Karpas-422 (cell line): ENCODE data around the gene ZNF768. TPM values are rescaled to one million over a fixed set of nuclear protein-coding genes. Genes with fewer than 3 reads are reported as not detected.

Experiments
- DNase-seq: peaks from one replicate; pipeline ENCODE4 v3.0.0-alpha.2; 2015
- H2AFZ ChIP-seq: fragments of 200-600 bp; sonication (generic); 2 replicates; pipeline ENCODE4 v1.6.1; 2014; ENCODE audit warnings: antibody characterized with exemption, low read length, mixed read lengths
- H3K27ac ChIP-seq: fragments of 200-600 bp; sonication (generic); 2 replicates; pipeline ENCODE4 v1.5.1; 2014; ENCODE audit warnings: mild to moderate bottlenecking, low read length, moderate library complexity
- H3K27me3 ChIP-seq: fragments of 200-600 bp; sonication (generic); 2 replicates; pipeline ENCODE4 v1.6.1; 2014; ENCODE audit warnings: low read length, mixed read lengths
- H3K36me3 ChIP-seq: fragments of 200-600 bp; sonication (generic); 2 replicates; pipeline ENCODE4 v1.6.1; 2014; ENCODE audit warnings: low read length, mixed read lengths; ENCODE audit not compliant: insufficient read depth
- H3K4me1 ChIP-seq: fragments of 200-600 bp; sonication (generic); 2 replicates; pipeline ENCODE4 v1.6.1; 2014; ENCODE audit warnings: mild to moderate bottlenecking, low read length, mixed read lengths
- H3K4me2 ChIP-seq: fragments of 200-600 bp; sonication (generic); 2 replicates; pipeline ENCODE4 v1.6.1; 2014; ENCODE audit warnings: low read length, low read depth, mild to moderate bottlenecking; ENCODE audit not compliant: poor library complexity, severe bottlenecking
- H3K4me3 ChIP-seq: fragments of 200-600 bp; sonication (generic); 2 replicates; pipeline ENCODE4 v1.5.1; 2014; ENCODE audit warnings: mild to moderate bottlenecking, antibody characterized with exemption, low read length, mixed read lengths
- H3K79me2 ChIP-seq: fragments of 200-600 bp; sonication (generic); 2 replicates; pipeline ENCODE4 v1.6.1; 2014; ENCODE audit warnings: mild to moderate bottlenecking, low read length, mixed read lengths
- H3K9ac ChIP-seq: fragments of 200-600 bp; sonication (generic); 2 replicates; pipeline ENCODE4 v1.6.0; 2014; ENCODE audit warnings: low read length
- H3K9me2 ChIP-seq: fragments of 200-600 bp; sonication (generic), shearing (Covaris generic); replicated peaks from 2 replicates; pipeline ENCODE4 v1.6.0; 2014; ENCODE audit warnings: mild to moderate bottlenecking, low read length, moderate library complexity; ENCODE audit not compliant: insufficient read depth
- H3K9me3 ChIP-seq: fragments of 300-700, 200-600 bp; sonication (generic); 2 replicates; pipeline ENCODE4 v1.6.1; 2014; ENCODE audit warnings: low read length, mixed read lengths
- H4K20me1 ChIP-seq: fragments of 200-600 bp; sonication (generic); 2 replicates; pipeline ENCODE4 v1.6.1; 2014; ENCODE audit warnings: mild to moderate bottlenecking, antibody characterized with exemption, low read length, low read depth; ENCODE audit not compliant: insufficient read depth
- total RNA-seq: library from RNA; depleted of rRNA; stranded (reverse); fragments of >200 nt; shearing (Covaris generic); gene quantifications from 2 replicates; pipeline ENCODE4 v1.2.3, GENCODE V29; 2014; ENCODE audit warnings: low replicate concordance

Gene ZNF768
- total RNA-seq, 1 experiment from 2014 or later = 59.4 TPM

DNA sequence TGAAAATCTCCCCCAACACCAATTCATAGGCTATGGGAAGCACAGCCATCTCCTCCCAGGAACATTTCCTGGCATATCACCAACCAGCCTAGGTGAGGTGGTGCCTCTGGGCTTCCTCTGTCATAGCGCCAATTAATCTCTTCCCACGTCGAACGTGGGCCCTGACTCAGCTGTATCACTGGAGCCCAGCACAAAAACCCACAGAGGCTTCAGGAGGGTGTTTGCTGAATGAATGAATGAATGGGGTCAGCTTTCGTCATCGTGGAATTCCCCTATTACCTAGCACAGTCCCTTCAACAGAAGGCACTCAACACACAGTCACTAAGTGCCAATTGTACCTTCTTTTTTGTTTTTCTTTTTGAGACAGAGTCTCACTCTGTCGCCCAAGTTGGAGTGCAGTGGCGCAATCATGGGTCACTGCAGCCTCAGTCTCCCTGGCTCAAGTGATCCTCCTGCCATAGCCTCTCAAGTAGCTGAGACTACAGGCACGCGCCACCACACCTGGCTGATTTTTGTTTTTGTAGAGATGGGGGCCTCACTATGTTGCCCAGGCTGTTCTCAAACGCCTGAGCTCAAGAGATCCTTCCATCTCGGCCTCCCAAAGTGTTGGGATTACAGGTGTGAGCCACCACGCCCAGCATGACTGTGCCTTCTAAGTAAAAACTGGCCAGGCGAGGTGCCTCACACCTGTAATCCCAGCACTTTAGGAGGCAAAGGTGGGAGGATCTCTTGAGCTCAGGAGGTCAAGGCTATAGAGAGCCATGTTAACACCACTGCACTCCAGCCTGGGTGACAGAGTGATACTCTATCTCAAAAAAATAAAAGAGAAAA is 41.0 kb upstream of the ZNF768 start:
- H3K4me2 ChIP-seq = no peak overlapping the region
- no peaks in the 10 kb centered on the region for H3K9me2 ChIP-seq
- H3K4me1 ChIP-seq = peaks cover 6% of the 10 kb centered on the region
- no peak overlapping the region for H3K4me3 ChIP-seq
- no peak for DNase-seq
- H4K20me1 ChIP-seq = no peaks in the 10 kb centered on the region
- H3K9ac ChIP-seq = no peak overlapping the region
- H2AFZ ChIP-seq = no peak overlapping the region
- no peaks in the 10 kb centered on the region for H3K9me3 ChIP-seq
- H3K36me3 ChIP-seq = no peaks in the 10 kb centered on the region
- no peaks in the 10 kb centered on the region for H3K79me2 ChIP-seq
- H3K27me3 ChIP-seq = no peaks in the 10 kb centered on the region
- no peak overlapping the region for H3K27ac ChIP-seq

DNA sequence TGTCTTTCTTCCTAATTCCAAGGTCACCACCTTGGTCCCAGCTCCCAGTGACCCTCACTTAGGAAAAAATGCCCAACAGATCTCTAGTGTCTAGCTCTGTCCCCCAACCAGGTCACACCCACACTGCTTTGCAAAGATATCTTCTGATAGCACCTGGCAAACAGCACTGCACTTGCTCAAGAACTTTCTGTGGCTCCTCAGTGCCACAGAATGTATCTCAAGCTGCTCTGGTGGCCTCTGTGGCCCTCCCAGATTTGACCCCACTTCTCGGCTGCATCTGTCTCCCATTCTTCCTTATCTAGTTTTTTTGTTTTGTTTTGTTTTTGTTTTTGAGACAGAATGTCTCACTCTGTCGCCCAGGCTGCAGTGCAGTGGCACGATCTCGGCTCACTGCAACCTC is 40.2 kb upstream of the ZNF768 start:
- Histone ChIP-seq H4K20me1 (no peaks in the 10 kb centered on the region), H3K9me3 (no peaks in the 10 kb centered on the region), H3K4me3 (no peak overlapping the region), H3K9me2 (no peaks in the 10 kb centered on the region), H2AFZ (no peak overlapping the region), H3K79me2 (no peaks in the 10 kb centered on the region), H3K27ac (no peak overlapping the region), H3K4me2 (no peak overlapping the region), H3K9ac (no peak overlapping the region), H3K36me3 (no peaks in the 10 kb centered on the region), H3K4me1 (peaks cover 6% of the 10 kb centered on the region), H3K27me3 (no peaks in the 10 kb centered on the region)
- no peak for DNase-seq

DNA sequence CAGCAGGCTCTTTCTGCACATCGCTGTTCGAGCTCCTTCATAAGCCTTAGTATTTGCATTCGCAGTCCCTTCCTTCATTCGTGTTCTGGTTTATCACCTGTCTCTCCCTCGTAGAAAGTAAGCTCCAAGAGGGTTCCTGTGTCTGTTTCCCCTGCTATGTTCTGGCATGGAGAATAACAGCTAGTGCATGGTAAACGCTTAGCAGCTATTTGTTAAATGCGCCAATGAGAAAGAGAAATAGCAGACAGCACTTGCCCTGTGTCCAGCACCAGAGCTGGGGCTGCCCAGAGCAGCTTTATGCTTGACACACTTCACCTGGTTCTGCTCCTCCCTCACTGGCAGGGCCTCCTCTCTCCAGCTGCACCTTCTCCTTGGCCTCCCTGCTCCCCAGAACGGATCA is 39.6 kb upstream of the ZNF768 start:
- Histone ChIP-seq H3K4me1 (peaks cover 5% of the 10 kb centered on the region), H3K4me2 (no peak overlapping the region), H3K36me3 (no peaks in the 10 kb centered on the region), H3K27me3 (no peaks in the 10 kb centered on the region), H2AFZ (no peak overlapping the region), H4K20me1 (no peaks in the 10 kb centered on the region), H3K79me2 (no peaks in the 10 kb centered on the region), H3K9me2 (no peaks in the 10 kb centered on the region), H3K27ac (no peak overlapping the region), H3K9me3 (no peaks in the 10 kb centered on the region), H3K9ac (no peak overlapping the region), H3K4me3 (no peak overlapping the region)
- no peak for DNase-seq

DNA sequence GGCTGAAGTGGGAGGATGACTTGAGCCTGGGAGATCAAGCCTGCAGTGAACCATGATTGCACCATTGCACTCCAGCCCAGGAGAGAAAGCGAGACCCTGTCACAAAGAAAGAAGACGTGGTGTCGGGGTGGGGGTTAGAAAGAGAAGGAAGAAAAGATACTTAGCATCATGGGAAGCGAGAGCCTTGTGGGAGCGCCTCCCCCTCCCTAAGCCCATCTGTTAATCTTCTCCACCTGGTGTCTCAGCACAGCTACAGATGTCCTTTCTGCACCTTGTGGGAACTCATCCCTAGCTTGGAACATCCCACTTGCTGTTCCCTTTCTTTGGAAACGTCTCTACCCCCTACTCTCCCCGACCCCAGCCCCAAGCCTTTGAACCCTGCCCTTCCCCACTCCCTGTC is 39.2 kb upstream of the ZNF768 start:
- H3K79me2 ChIP-seq = no peaks in the 10 kb centered on the region
- H3K27me3 ChIP-seq = no peaks in the 10 kb centered on the region
- H3K4me2 ChIP-seq = no peak overlapping the region
- H4K20me1 ChIP-seq = no peaks in the 10 kb centered on the region
- H3K9me3 ChIP-seq = no peaks in the 10 kb centered on the region
- H3K4me1 ChIP-seq = peaks cover 2% of the 10 kb centered on the region
- no peaks in the 10 kb centered on the region for H3K36me3 ChIP-seq
- no peak overlapping the region for H2AFZ ChIP-seq
- H3K9ac ChIP-seq = no peak overlapping the region
- no peak overlapping the region for H3K27ac ChIP-seq
- no peaks in the 10 kb centered on the region for H3K9me2 ChIP-seq
- H3K4me3 ChIP-seq = no peak overlapping the region
- no peak for DNase-seq

DNA sequence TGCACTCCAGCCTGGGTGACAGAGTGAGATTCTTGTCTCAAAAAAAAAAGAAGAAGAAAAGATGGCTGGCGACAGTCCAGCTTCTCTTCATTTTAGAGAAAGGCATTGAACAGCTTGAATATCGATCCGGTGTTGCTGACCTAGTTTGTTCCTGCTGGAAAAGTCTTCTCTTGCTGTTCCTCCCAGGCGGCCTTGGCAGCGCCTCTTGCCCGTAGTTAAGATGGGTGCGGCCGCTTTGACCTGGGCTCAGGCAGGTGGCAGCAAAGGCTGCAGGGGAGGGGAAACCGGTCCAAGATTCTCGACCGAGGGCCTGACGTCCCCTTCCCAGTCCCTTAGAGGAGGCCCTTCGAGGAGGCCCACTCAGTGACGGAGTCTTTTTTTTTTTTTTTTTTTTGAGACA is 35.7 kb upstream of the ZNF768 start:
- H3K9me3 ChIP-seq = no peaks in the 10 kb centered on the region
- H3K27me3 ChIP-seq = no peaks in the 10 kb centered on the region
- no peak overlapping the region for H3K4me3 ChIP-seq
- H3K79me2 ChIP-seq = peaks cover 8% of the 10 kb centered on the region
- H3K4me2 ChIP-seq = no peak overlapping the region
- H3K36me3 ChIP-seq = no peaks in the 10 kb centered on the region
- peaks cover 8% of the 10 kb centered on the region for H3K4me1 ChIP-seq
- H3K27ac ChIP-seq = no peak overlapping the region
- H3K9ac ChIP-seq = no peak overlapping the region
- no peak overlapping the region for H2AFZ ChIP-seq
- no peaks in the 10 kb centered on the region for H3K9me2 ChIP-seq
- DNase-seq = no peak
- no peaks in the 10 kb centered on the region for H4K20me1 ChIP-seq

DNA sequence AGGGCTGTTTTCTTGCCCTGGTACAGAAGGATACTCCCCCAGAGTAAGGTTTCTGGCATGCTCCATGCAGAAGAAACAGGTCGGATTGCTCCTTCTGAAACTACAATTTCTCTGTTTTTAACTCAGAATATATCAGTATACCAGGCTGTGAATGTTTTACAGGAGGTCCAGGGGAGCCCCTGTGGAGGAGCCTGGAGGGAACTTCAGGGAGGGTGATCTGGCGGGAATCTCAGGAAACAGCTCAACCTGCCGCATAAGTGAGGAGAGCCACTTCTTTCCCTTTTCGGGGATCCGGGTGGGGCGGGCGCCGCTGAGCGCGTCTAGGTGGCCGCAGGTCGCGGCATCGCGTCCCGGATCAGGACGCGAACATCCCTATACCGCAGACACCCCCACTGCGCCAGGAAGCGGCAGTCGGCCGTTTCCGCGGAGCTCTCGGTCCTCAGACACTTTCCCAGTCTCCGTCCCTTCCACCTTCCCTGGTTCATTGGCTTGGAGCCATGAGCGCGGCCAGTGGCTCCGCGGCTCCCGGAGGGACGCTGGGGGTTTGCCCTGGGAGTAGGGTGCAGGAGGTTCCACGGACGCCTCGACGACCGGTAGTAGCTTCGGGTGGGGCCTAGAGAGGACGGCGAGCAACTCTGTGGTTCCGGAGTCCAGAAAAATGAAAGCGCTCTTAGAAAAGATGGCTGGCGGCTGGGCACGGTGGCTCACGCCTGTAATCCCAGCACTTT is 34.9 kb upstream of the ZNF768 start:
- H3K4me2 ChIP-seq = no peak overlapping the region
- no peaks in the 10 kb centered on the region for H4K20me1 ChIP-seq
- no peaks in the 10 kb centered on the region for H3K27me3 ChIP-seq
- no peak for DNase-seq
- no peaks in the 10 kb centered on the region for H3K9me2 ChIP-seq
- peaks cover 11% of the 10 kb centered on the region for H3K79me2 ChIP-seq
- H3K9me3 ChIP-seq = no peaks in the 10 kb centered on the region
- no peak overlapping the region for H3K4me3 ChIP-seq
- no peaks in the 10 kb centered on the region for H3K36me3 ChIP-seq
- no peak overlapping the region for H2AFZ ChIP-seq
- H3K27ac ChIP-seq = no peak overlapping the region
- no peak overlapping the region for H3K9ac ChIP-seq
- peaks cover 9% of the 10 kb centered on the region for H3K4me1 ChIP-seq

DNA sequence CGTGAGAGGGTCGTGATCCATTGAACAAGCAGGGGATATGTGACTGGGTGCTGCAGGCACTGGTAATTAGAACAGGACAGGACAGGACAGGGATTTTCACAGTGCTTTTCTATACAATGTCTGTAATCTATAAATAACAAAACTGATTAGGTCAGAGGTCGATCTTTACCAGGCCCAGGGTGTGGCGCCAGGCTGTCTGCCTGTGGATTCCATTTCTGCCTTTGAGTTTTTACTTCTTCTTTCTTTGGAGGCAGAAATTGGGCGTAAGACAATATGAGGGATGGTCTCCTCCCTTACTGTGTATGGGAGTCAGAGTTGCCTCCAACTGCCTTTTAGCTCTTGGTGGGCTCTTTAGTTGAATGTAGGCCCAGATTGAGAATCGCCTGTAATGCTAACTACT is 33.3 kb upstream of the ZNF768 start:
- Histone ChIP-seq H2AFZ (no peak overlapping the region), H3K27ac (no peak overlapping the region), H3K4me2 (no peak overlapping the region), H3K79me2 (peaks cover 15% of the 10 kb centered on the region), H3K9me2 (no peaks in the 10 kb centered on the region), H3K27me3 (no peaks in the 10 kb centered on the region), H3K9me3 (no peaks in the 10 kb centered on the region), H3K36me3 (no peaks in the 10 kb centered on the region), H3K9ac (no peak overlapping the region), H4K20me1 (no peaks in the 10 kb centered on the region), H3K4me3 (no peak overlapping the region), H3K4me1 (peaks cover 9% of the 10 kb centered on the region)
- DNase-seq = no peak

DNA sequence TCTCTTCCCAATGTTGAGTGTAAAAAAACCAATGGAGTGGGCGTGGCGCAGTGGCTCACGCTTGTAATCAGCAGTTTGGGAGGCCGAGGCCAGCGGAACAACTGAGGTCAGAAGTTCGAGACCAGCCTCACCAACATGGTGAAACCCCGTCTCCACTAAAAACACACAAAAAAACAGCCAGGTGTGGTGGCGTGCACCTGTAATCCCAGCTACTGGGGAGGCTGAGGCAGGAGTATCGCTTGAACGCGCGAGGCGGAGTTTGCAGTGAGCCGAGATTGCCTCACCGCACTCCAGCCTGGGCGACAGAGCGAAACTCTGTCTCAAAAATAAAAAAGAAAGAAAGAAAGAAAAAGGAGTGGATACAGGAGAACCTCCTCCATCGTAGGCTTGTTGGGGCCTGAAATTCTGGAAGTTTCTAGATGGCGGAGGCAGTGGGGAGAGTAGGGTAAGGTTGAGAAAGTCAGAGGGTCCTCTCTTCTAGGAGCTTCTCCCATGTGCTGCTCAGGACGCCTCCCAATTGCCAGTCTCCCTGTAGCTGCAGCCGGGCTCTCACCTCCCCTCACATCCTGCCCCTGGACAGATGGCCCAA is 32.5 kb upstream of the ZNF768 start:
- Histone ChIP-seq H4K20me1 (no peaks in the 10 kb centered on the region), H2AFZ (no peak overlapping the region), H3K4me2 (peak overlapping the region; percentile 83), H3K9me3 (no peaks in the 10 kb centered on the region), H3K27ac (0 out of 2 replicates have a peak overlapping the region, but pooled peaks have one; percentile 3), H3K4me3 (peak overlapping the region; percentile 76; the same call in 1 of the 2 replicates), H3K9ac (peak overlapping the region; percentile 46), H3K36me3 (peaks cover under 1% of the 10 kb centered on the region; the same call in 1 of the 2 replicates), H3K4me1 (peaks cover 9% of the 10 kb centered on the region), H3K27me3 (no peaks in the 10 kb centered on the region), H3K79me2 (peaks cover 15% of the 10 kb centered on the region), H3K9me2 (no peaks in the 10 kb centered on the region)
- DNase-seq = no peak
